HG02571 (cell line): ENCODE measurements around the gene TTC17.

Experiments used
- ATAC-seq: cut with Tn5 transposase; IDR thresholded peaks from one replicate; pipeline ENCODE4 v1.9.1; 2021; ENCODE audit warnings: mild to moderate bottlenecking, moderate library complexity; ENCODE audit not compliant: unreplicated experiment

Gene TTC17

DNA sequence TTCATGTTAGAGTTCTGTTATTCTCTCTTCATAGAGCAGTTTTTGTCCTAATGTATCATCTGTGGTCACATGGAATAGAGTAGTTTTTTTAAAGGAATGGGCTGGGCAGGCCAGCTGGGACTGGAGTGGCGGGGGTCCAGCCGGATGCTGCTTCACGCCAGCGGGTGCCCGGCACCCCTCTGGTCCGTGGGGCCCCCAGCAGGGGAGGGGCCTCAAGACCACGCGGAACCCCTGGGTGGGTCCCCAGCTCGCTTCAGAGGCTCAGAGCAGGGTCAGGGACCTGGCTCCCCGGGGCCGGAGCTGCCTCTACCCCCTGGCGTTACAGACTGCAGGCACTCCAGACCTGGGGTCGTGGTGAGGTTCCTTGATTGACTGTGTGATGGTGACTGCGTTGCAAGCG, 162.8 kb downstream of the TTC17 start:
- ATAC-seq: no peak

DNA sequence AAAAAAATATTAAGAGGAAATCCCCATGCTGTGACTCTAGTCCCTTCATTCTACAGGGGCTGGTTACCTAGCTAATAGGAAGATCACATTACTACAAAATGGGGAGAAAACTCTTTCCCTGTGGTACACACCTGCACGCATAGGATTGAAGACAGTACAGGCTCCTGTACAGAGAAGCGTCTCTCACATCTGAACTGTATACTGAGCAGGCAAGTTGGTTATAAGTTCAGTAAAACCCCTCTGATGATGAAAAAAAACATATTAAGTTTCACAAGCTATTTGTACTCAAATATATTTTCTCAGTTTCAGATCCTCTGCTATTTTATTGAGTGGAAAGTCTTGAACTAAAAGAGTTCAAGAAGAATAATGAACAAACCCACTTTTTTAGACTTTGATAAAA, 164.9 kb downstream of the TTC17 start:
- ATAC-seq: no peak

DNA sequence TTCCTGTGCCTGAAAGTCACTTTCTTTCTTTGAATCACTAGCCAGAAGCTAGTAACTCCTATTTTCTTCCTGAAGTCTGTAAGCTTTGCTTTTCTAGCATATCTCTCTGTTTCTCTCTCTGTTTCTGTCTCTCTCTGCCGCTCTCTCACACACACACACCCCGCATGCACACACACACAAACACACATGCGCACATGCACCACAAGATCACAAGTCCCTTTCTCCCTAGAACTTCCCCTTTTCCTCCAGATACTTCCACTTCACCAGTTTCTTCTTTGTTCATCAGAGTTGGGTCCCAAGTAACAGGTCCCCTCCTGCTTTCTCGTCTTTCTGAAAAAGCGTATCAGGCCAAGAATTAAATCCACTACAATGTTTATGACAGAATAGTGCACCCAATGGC, 173.3 kb downstream of the TTC17 start:
- ATAC-seq: no peak

DNA sequence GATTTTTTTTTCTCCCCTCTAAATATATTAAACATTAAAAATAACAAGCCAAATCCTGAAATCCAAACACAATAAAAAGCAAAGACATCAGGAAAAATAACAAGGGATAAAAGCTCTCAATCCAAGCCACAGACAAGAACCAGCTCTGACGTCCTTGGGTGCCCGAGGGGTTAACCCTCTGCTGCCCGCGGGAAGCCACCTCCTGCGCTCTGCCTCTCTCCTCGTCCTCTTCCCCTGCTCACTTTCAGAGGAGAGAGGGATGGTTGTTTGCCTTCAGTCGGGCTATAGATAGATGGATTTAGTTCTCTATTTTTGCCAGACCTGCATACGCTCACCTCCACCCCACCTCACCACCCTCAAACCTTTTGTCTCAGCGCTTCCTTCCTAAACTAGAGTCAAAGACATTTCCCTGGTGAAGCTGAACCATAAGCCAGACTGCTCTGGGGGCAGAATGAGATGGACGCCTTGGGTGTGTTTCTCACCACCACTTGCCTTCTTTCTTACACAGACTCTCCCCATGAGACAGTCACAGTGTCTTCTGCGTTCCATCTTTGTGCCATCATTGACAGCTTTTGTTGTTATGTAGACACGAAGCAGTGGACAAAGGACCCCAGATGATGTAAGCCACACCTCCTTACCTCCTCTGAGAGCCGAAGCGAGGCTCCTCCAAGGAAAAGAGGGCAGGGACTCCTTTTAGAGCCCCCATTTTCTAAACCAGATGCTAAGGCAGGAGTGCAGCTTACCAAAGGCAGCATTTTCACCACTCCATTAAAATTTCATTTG, 179.3 kb downstream of the TTC17 start:
- no peak for ATAC-seq

DNA sequence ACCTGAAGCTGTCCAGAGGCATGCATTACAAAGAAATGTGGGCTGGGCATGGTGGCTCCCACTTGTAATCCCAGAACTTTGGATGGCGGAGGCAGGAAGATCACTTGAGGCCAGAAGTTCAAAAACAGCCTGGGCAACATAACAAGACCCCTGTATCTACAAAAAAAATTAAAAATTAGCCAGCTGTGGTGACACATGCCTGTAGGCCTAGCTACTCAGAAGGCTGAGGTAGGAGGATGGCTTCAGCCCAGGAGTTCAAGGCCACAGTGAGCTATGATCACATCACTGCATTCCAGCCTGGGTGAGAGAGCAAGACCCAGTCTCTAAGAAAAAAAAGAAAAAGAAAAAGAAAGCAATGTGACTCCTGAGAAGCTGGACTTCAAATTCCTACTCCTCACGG, 183.3 kb downstream of the TTC17 start:
- no peak for ATAC-seq

DNA sequence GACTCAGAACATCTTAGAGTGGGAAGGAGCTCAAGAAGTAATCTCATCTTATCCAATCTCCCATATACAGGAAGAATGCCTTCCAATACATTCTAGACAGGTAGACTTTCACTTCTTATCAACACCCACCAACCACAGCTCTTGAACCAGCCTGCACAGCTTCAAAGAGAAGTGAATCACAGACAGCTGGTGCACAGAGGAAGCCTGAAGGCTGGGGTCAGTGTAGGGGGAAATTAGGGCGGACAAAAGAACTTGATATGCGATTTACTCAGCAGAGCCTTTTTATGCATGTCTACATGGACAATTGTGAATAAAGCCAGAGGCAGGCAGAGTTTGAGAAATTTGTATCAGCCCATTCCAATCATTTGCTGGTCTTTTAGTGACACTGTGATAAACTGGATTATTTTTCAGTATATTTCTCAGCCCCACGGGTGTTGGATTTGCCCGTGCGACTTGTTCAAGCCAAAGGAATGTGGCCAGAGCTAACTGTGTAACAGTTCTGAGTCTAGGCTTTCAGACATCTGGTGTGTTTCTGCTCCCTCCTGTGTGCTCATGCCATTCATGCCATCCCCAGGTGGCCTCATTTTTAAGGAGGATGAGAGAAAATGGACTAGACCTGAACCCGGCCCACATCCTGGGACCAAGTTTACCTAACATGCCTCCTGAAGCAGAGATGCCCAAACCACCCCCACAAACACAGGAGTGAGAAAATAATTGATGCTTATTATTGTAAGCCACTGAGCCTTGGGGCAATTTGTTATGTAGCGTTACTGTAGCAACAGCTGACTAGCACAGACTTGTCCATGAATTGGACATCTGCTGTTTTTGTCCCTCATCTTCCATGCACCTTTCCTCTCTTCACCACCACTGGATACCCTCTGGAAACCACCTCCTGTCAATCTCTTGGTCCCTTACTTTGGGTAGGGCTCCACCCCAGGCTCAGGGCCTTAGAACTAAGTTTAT, 184.3 kb downstream of the TTC17 start:
- ATAC-seq: no peak
